SK-N-SH treated with all-trans-retinoic acid at 6 μM for 48 hours (cell line): Measurements from ENCODE around the gene MUC20.

Experiments
- ARNTL ChIP-seq: fragments of 450-650 bp; formaldehyde crosslinking; IDR thresholded peaks from 2 replicates; pipeline ENCODE4 v1.5.0; 2020; ENCODE audit warnings: low read depth, mild to moderate bottlenecking, moderate library complexity, borderline replicate concordance
- BACH2 ChIP-seq: fragments of 250-450 bp; sonication (Bioruptor Pico); IDR thresholded peaks from 2 replicates; pipeline ENCODE4 v1.9.0; 2021; ENCODE audit warnings: mild to moderate bottlenecking, borderline replicate concordance
- ESRRG ChIP-seq: fragments of 250-450 bp; sonication (Bioruptor Pico); IDR thresholded peaks from 2 replicates; pipeline ENCODE4 v1.6.1; 2021; ENCODE audit warnings: mild to moderate bottlenecking
- PATZ1 ChIP-seq: fragments of 250-450 bp; sonication (Bioruptor Pico); IDR thresholded peaks from 2 replicates; pipeline ENCODE4 v1.8.0; 2020; ENCODE audit warnings: mild to moderate bottlenecking, moderate library complexity, borderline replicate concordance
- POU6F1 ChIP-seq: fragments of 250-450 bp; sonication (Bioruptor Pico); IDR thresholded peaks from 2 replicates; pipeline ENCODE4 v1.8.0; 2021; ENCODE audit warnings: low read depth, mild to moderate bottlenecking, moderate library complexity, borderline replicate concordance
- PPARA ChIP-seq: fragments of 250-450 bp; sonication (Bioruptor Pico); IDR thresholded peaks from 2 replicates; pipeline ENCODE4 v1.5.0; 2020; ENCODE audit warnings: mild to moderate bottlenecking, borderline replicate concordance
- TOX ChIP-seq: fragments of 250-450 bp; sonication (Bioruptor Pico); IDR thresholded peaks from 2 replicates; pipeline ENCODE4 v1.8.0; 2021; ENCODE audit warnings: mild to moderate bottlenecking, moderate library complexity, borderline replicate concordance
- TSHZ2 ChIP-seq: fragments of 250-450 bp; sonication (Bioruptor Pico); IDR thresholded peaks from 2 replicates; pipeline ENCODE4 v1.5.0; 2020; ENCODE audit warnings: mild to moderate bottlenecking, moderate library complexity
- ZC3H10 ChIP-seq: fragments of 250-450 bp; sonication (Bioruptor Pico); IDR thresholded peaks from 2 replicates; pipeline ENCODE4 v1.5.1; 2021; ENCODE audit warnings: mild to moderate bottlenecking, moderate library complexity
- ZFP30 ChIP-seq: fragments of 450-650 bp; formaldehyde crosslinking; IDR thresholded peaks from 2 replicates; pipeline ENCODE4 v1.5.0; 2022; ENCODE audit warnings: mild to moderate bottlenecking, moderate library complexity
- ZNF8 ChIP-seq: fragments of 450-650 bp; formaldehyde crosslinking; IDR thresholded peaks from 2 replicates; pipeline ENCODE4 v1.5.0; 2020; ENCODE audit warnings: mild to moderate bottlenecking, moderate library complexity

- TF ChIP-seq PPARA (CRISPR knock-in tag) = no peak
- TF ChIP-seq ESRRG (CRISPR knock-in tag) = no peak
- TF ChIP-seq PATZ1 (CRISPR knock-in tag) = no peak
- TF ChIP-seq POU6F1 (CRISPR knock-in tag) = no peak
- TF ChIP-seq ZFP30 (CRISPR knock-in tag) = no peak
- TF ChIP-seq ARNTL (CRISPR knock-in tag) = no peak
- no peak for TF ChIP-seq TSHZ2 (CRISPR knock-in tag)
- TF ChIP-seq ZC3H10 = no peak
- TF ChIP-seq ZNF8 = no peak
- no peak for TF ChIP-seq BACH2
- TF ChIP-seq TOX (CRISPR knock-in tag) = no peak
Observed at GRCh38 chr3:195757438-195757770, 36.6 kb downstream of the MUC20 start.
